Neural cell (in vitro differentiated cells): ENCODE measurements around the gene RGS3. TPM values are rescaled to one million over a fixed set of nuclear protein-coding genes. Genes with fewer than 3 reads are reported as not detected.

Experiments
- H2AFZ ChIP-seq: fragments of 200-600, 300-800 bp; sonication (generic), shearing (Covaris generic); 2 replicates; pipeline ENCODE4 v1.6.0; 2014; ENCODE audit warnings: low read depth, mild to moderate bottlenecking, antibody characterized with exemption, low read length, moderate library complexity
- H3F3A ChIP-seq: fragments of 200-600 bp; shearing (Covaris generic); 2 replicates; pipeline ENCODE4 v1.6.1; 2016; ENCODE audit warnings: mild to moderate bottlenecking, moderate library complexity, mixed read lengths, antibody characterized with exemption, low read length; ENCODE audit not compliant: insufficient read depth, poor library complexity, severe bottlenecking
- H3K27ac ChIP-seq: fragments of 200-600, 300-800 bp; sonication (generic), shearing (Covaris generic); 2 replicates; pipeline ENCODE4 v1.5.1; 2014; ENCODE audit warnings: mild to moderate bottlenecking, low read length, moderate library complexity
- H3K27me3 ChIP-seq: fragments of 300-800, 200-600 bp; sonication (generic), shearing (Covaris generic); 2 replicates; pipeline ENCODE4 v1.6.0; 2014; ENCODE audit warnings: mild to moderate bottlenecking, low read depth, low read length, moderate library complexity; ENCODE audit not compliant: insufficient read depth
- H3K36me3 ChIP-seq: fragments of 300-800, 200-600 bp; sonication (generic), shearing (Covaris generic); 2 replicates; pipeline ENCODE4 v1.5.1; 2014; ENCODE audit warnings: mild to moderate bottlenecking, antibody characterized with exemption, low read length, moderate library complexity; ENCODE audit not compliant: insufficient read depth
- H3K4me2 ChIP-seq: fragments of 300-800, 200-600 bp; sonication (generic), shearing (Covaris generic); 2 replicates; pipeline ENCODE4 v1.6.0; 2014; ENCODE audit warnings: mild to moderate bottlenecking, low read length
- H3K4me3 ChIP-seq: fragments of 300-800, 200-600 bp; sonication (generic), shearing (Covaris generic); 2 replicates; pipeline ENCODE4 v1.5.1; 2014; ENCODE audit warnings: mild to moderate bottlenecking, low read length, moderate library complexity
- H3K79me2 ChIP-seq: fragments of 200-600 bp; shearing (Covaris generic); replicated peaks from 2 replicates; pipeline ENCODE4 v1.6.0; 2014; ENCODE audit warnings: mild to moderate bottlenecking, low read length, moderate library complexity; ENCODE audit not compliant: insufficient read depth
- H3K9ac ChIP-seq: fragments of 300-800, 200-600 bp; sonication (generic), shearing (Covaris generic); 2 replicates; pipeline ENCODE4 v1.6.1; 2016; ENCODE audit warnings: mild to moderate bottlenecking, low read length, mixed read lengths
- H3K9me2 ChIP-seq: fragments of 200-600 bp; shearing (Covaris generic); 2 replicates; pipeline ENCODE4 v1.6.1; 2016; ENCODE audit warnings: mild to moderate bottlenecking, low read length, mixed read lengths; ENCODE audit not compliant: insufficient read depth
- H3K9me3 ChIP-seq: fragments of 200-600, 300-800 bp; sonication (generic), shearing (Covaris generic); 2 replicates; pipeline ENCODE4 v1.6.1; 2016; ENCODE audit warnings: mild to moderate bottlenecking, mixed run types, low read length, moderate library complexity, mixed read lengths
- H4K20me1 ChIP-seq: fragments of 200-600 bp; shearing (Covaris generic); 2 replicates; pipeline ENCODE4 v1.6.1; 2016; ENCODE audit warnings: mild to moderate bottlenecking, mixed run types; ENCODE audit not compliant: insufficient read depth
- CTCF ChIP-seq: fragments of 450-650 bp; IDR thresholded peaks from 2 replicates; pipeline ENCODE4 v1.5.1; 2014; ENCODE audit warnings: antibody characterized with exemption, mild to moderate bottlenecking, moderate library complexity; ENCODE audit not compliant: poor library complexity, severe bottlenecking
- EP300 ChIP-seq: fragments of 450-650 bp; conservative IDR thresholded peaks from 2 replicates; pipeline ENCODE4 v1.6.1; 2014; ENCODE audit warnings: antibody characterized with exemption, mild to moderate bottlenecking, moderate library complexity; ENCODE audit not compliant: poor library complexity, severe bottlenecking
- EZH2 ChIP-seq: fragments of 200-600, 300-800 bp; shearing (Covaris generic), sonication (generic); IDR thresholded peaks from 2 replicates; pipeline ENCODE4 v1.6.1; 2014; ENCODE audit warnings: antibody characterized with exemption, low read length, borderline replicate concordance, mild to moderate bottlenecking; ENCODE audit not compliant: insufficient read depth, poor library complexity, severe bottlenecking
- MXI1 ChIP-seq: fragments of 450-650 bp; conservative IDR thresholded peaks from 2 replicates; pipeline ENCODE4 v1.6.1; 2014; ENCODE audit warnings: antibody characterized with exemption, mild to moderate bottlenecking; ENCODE audit not compliant: poor library complexity, severe bottlenecking
- POLR2AphosphoS5 ChIP-seq: IDR thresholded peaks from 2 replicates; pipeline ENCODE4 v1.6.1; 2012
- RAD21 ChIP-seq: fragments of 450-650 bp; conservative IDR thresholded peaks from 2 replicates; pipeline ENCODE4 v1.6.1; 2014; ENCODE audit warnings: antibody characterized with exemption, mild to moderate bottlenecking, moderate library complexity
- REST ChIP-seq: IDR thresholded peaks from 2 replicates; pipeline ENCODE4 v1.6.1; 2012; ENCODE audit warnings: borderline replicate concordance
- SMC3 ChIP-seq: fragments of 450-650 bp; conservative IDR thresholded peaks from 2 replicates; pipeline ENCODE4 v1.6.1; 2014; ENCODE audit warnings: antibody characterized with exemption, mild to moderate bottlenecking, moderate library complexity; ENCODE audit not compliant: poor library complexity
- TAF1 ChIP-seq: IDR thresholded peaks from 2 replicates; pipeline ENCODE4 v1.6.1; 2012; ENCODE audit warnings: low read depth
- polyA plus RNA-seq: library from polyadenylated mRNA; depleted of rRNA; stranded (reverse); fragments of >200 nt; gene quantifications from 2 replicates; pipeline ENCODE4 v1.2.3, GENCODE V29; 2014

Gene RGS3
- polyA plus RNA-seq, 1 donor from 2014 or later, result 25.3 TPM

DNA sequence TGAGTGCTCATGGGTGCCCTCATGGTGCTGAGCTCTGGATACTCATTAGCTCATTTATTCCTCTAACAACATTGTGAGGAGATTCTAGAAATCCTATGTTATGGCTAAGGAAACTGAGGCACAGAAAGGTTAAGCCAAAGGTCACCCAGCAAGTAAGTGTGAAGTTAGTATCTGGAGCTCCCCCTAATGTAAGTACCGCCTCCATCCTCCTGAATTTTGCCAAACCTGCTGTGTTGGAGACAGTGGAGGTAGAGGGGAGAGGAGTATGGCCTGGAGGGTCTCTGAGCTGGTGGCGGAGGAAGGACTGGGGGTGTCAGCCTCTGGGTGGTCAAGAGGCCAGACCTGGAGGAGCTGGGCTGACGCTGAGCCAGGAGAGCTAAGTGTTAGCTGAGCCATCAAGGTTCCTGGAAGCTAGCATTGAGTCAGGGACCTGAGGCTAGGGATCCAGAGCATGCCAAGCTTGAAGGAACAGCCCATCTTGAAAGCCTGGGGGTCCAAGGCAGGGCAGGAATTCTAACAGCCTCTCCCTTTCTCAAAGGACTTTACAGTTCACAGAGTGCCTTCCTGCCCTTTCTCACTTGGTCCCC, 114.8 kb downstream of the RGS3 start:
- H3K36me3 ChIP-seq, result no peaks in the 10 kb centered on the region
- H3K79me2 ChIP-seq, result no peaks in the 10 kb centered on the region
- H3K4me3 ChIP-seq, result no peak overlapping the region
- no peaks in the 10 kb centered on the region for H3K27me3 ChIP-seq
- TF ChIP-seq RAD21 (no peak), SMC3 (no peak), EZH2 (no peak), POLR2AphosphoS5 (no peak), CTCF (no peak), EP300 (no peak), MXI1 (no peak), TAF1 (no peak), REST (no peak)
- no peaks in the 10 kb centered on the region for H3K9me3 ChIP-seq
- no peak overlapping the region for H3K27ac ChIP-seq
- no peaks in the 10 kb centered on the region for H3F3A ChIP-seq
- H3K4me2 ChIP-seq, result no peak overlapping the region
- no peaks in the 10 kb centered on the region for H4K20me1 ChIP-seq
- H3K9ac ChIP-seq, result no peak overlapping the region
- H2AFZ ChIP-seq, result no peak overlapping the region
- H3K9me2 ChIP-seq, result no peaks in the 10 kb centered on the region

GRCh38 chr9:113578882-113579282, 115.4 kb downstream of the RGS3 start:
- Histone ChIP-seq H3K4me2 (no peak overlapping the region), H3K9me2 (no peaks in the 10 kb centered on the region), H3K36me3 (no peaks in the 10 kb centered on the region), H3K9ac (no peak overlapping the region), H3K4me3 (no peak overlapping the region), H2AFZ (no peak overlapping the region), H3K79me2 (no peaks in the 10 kb centered on the region), H3K27ac (no peak overlapping the region), H3K9me3 (no peaks in the 10 kb centered on the region), H3K27me3 (no peaks in the 10 kb centered on the region), H4K20me1 (no peaks in the 10 kb centered on the region), H3F3A (no peaks in the 10 kb centered on the region)
- TF ChIP-seq MXI1 (no peak), RAD21 (no peak), SMC3 (no peak), CTCF (no peak), TAF1 (no peak), EP300 (no peak), REST (no peak), POLR2AphosphoS5 (no peak), EZH2 (no peak)
